Measurements from ENCODE around the gene TSPAN15. TPM values are rescaled to one million over a fixed set of nuclear protein-coding genes. Genes with fewer than 3 reads are reported as not detected.

The TSPAN15 gene
- total and polyA plus RNA-seq, 2 experiments from 2014 or later: 6.6 to 10.1 TPM

DNA sequence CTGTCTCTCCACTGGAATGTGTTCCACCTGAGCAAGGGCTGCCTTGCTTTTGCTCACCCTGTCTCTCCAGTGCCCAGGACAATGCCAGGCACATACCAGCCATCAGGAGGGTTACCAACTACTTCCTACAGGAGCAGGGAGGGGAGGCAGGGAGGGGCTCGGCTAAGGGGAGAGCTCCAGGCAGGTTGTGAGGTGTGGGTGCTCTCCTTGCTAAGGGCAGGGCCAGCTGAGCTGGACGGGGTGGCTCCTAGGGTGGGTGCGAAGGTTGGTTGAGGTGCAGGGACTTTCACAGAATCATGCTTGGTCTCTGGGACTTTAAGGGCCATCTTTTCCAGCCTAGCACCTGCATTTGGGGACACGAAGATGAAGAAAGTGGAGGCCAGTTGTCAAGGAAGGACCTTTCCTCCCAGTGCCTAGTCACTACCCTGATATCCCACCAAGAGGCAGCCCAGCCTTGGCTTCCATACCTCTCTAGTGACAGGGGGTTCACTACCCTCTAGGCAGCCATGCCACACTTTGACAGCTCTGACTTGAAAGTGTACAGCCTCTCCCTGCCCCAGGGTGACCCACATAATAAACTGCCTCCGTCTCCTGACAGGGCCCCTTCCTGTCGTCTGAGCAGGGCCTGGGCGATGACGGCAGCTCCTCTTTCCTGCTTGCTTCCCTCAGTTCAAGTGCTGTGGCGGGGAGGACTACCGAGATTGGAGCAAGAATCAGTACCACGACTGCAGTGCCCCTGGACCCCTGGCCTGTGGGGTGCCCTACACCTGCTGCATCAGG, 46.5 kb downstream of the TSPAN15 start:
- ATAC-seq: no peak
- H3K27ac ChIP-seq (ENCODE audit: low read depth): no peak overlapping the region

GRCh38 chr10:69498711-69499471, 47.6 kb downstream of the TSPAN15 start:
- Mint-ChIP-seq H3K4me3 (no peak overlapping the region), H3K4me1 (peaks cover 15% of the 10 kb centered on the region), H3K36me3 (ENCODE audit: low read depth) (no peaks in the 10 kb centered on the region; the same call in 2 of the 3 replicates), H3K9me3 (no peaks in the 10 kb centered on the region), H3K27me3 (ENCODE audit: insufficient read depth, low read depth, poor library complexity) (peaks cover 3% of the 10 kb centered on the region), H3K27ac (no peak overlapping the region)
- H2AFZ ChIP-seq: no peak overlapping the region
- ATAC-seq (no peak), DNase-seq (ENCODE audit: low spot score) (no peak)
- no peak overlapping the region for H3K4me3 ChIP-seq
- H3K9me2 ChIP-seq (ENCODE audit: insufficient read depth): no peaks in the 10 kb centered on the region
- no peaks in the 10 kb centered on the region for H3K79me2 ChIP-seq (replicated peaks; ENCODE audit: insufficient read depth)
- no peaks in the 10 kb centered on the region for H3K36me3 ChIP-seq (ENCODE audit: insufficient read depth)
- no peaks in the 10 kb centered on the region for H3F3A ChIP-seq (replicated peaks; ENCODE audit: low read depth)
- no peaks in the 10 kb centered on the region for H3K27me3 ChIP-seq (ENCODE audit: insufficient read depth)
- no peaks in the 10 kb centered on the region for H3K4me1 ChIP-seq (ENCODE audit: insufficient read depth)
- H4K20me1 ChIP-seq (replicated peaks; ENCODE audit: insufficient read depth): no peaks in the 10 kb centered on the region
- no peak overlapping the region for H3K27ac ChIP-seq (ENCODE audit: low read depth)
- no peak overlapping the region for H3K4me2 ChIP-seq
- no peak for TF ChIP-seq EZH2phosphoT487 (IDR thresholded peaks at IDR 0.05; ENCODE audit: unreplicated experiment)
- TF ChIP-seq ZNF462 (CRISPR knock-in tag; IDR thresholded peaks at IDR 0.05): no peak
- TF ChIP-seq, protein P1, sequence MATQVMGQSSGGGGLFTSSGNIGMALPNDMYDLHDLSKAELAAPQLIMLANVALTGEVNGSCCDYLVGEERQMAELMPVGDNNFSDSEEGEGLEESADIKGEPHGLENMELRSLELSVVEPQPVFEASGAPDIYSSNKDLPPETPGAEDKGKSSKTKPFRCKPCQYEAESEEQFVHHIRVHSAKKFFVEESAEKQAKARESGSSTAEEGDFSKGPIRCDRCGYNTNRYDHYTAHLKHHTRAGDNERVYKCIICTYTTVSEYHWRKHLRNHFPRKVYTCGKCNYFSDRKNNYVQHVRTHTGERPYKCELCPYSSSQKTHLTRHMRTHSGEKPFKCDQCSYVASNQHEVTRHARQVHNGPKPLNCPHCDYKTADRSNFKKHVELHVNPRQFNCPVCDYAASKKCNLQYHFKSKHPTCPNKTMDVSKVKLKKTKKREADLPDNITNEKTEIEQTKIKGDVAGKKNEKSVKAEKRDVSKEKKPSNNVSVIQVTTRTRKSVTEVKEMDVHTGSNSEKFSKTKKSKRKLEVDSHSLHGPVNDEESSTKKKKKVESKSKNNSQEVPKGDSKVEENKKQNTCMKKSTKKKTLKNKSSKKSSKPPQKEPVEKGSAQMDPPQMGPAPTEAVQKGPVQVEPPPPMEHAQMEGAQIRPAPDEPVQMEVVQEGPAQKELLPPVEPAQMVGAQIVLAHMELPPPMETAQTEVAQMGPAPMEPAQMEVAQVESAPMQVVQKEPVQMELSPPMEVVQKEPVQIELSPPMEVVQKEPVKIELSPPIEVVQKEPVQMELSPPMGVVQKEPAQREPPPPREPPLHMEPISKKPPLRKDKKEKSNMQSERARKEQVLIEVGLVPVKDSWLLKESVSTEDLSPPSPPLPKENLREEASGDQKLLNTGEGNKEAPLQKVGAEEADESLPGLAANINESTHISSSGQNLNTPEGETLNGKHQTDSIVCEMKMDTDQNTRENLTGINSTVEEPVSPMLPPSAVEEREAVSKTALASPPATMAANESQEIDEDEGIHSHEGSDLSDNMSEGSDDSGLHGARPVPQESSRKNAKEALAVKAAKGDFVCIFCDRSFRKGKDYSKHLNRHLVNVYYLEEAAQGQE (IDR thresholded peaks at IDR 0.05; ENCODE audit: unreplicated experiment): no peak
- TF ChIP-seq POLR2AphosphoS5 (IDR thresholded peaks at IDR 0.05; ENCODE audit: low read depth): no peak

More for the DNA sequence above, 46.5 kb downstream of the TSPAN15 start:
- peaks cover 3% of the 10 kb centered on the region for H3K27me3 Mint-ChIP-seq (ENCODE audit: insufficient read depth, low read depth, poor library complexity)
- H3K4me3 ChIP-seq: no peak overlapping the region
- TF ChIP-seq EZH2 (IDR thresholded peaks at IDR 0.05; ENCODE audit: low read depth, unreplicated experiment): no peak
- TF ChIP-seq, protein P2, sequence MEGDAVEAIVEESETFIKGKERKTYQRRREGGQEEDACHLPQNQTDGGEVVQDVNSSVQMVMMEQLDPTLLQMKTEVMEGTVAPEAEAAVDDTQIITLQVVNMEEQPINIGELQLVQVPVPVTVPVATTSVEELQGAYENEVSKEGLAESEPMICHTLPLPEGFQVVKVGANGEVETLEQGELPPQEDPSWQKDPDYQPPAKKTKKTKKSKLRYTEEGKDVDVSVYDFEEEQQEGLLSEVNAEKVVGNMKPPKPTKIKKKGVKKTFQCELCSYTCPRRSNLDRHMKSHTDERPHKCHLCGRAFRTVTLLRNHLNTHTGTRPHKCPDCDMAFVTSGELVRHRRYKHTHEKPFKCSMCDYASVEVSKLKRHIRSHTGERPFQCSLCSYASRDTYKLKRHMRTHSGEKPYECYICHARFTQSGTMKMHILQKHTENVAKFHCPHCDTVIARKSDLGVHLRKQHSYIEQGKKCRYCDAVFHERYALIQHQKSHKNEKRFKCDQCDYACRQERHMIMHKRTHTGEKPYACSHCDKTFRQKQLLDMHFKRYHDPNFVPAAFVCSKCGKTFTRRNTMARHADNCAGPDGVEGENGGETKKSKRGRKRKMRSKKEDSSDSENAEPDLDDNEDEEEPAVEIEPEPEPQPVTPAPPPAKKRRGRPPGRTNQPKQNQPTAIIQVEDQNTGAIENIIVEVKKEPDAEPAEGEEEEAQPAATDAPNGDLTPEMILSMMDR (conservative IDR thresholded peaks at IDR 0.05; ENCODE audit: low read depth in 2 of 2): no peak
- no peak for TF ChIP-seq ZNF114 (CRISPR knock-in tag; IDR thresholded peaks at IDR 0.05)
- no peak for TF ChIP-seq STAT1 (IDR thresholded peaks at IDR 0.05; ENCODE audit: unreplicated experiment)
- no peak for TF ChIP-seq EZH2phosphoT487 (IDR thresholded peaks at IDR 0.05; ENCODE audit: unreplicated experiment)
- H3K36me3 Mint-ChIP-seq (ENCODE audit: low read depth): no peaks in the 10 kb centered on the region; the same call in 2 of the 3 replicates
- H3K79me2 ChIP-seq (replicated peaks; ENCODE audit: insufficient read depth): no peaks in the 10 kb centered on the region
- no peaks in the 10 kb centered on the region for H3K36me3 ChIP-seq (ENCODE audit: insufficient read depth)
- no peaks in the 10 kb centered on the region for H4K20me1 ChIP-seq (replicated peaks; ENCODE audit: insufficient read depth)
- H3K27ac Mint-ChIP-seq: no peak overlapping the region
- peaks cover 12% of the 10 kb centered on the region for H3K4me1 Mint-ChIP-seq
- no peak overlapping the region for H2AFZ ChIP-seq
- H3K4me2 ChIP-seq: no peak overlapping the region
- no peaks in the 10 kb centered on the region for H3K4me1 ChIP-seq (ENCODE audit: insufficient read depth)
- H3K9me3 Mint-ChIP-seq: no peaks in the 10 kb centered on the region
- no peak for DNase-seq (ENCODE audit: low spot score)
- no peaks in the 10 kb centered on the region for H3F3A ChIP-seq (replicated peaks; ENCODE audit: low read depth)
- H3K9me2 ChIP-seq (ENCODE audit: insufficient read depth): no peaks in the 10 kb centered on the region
- H3K4me3 Mint-ChIP-seq: no peak overlapping the region
- no peaks in the 10 kb centered on the region for H3K27me3 ChIP-seq (ENCODE audit: insufficient read depth)

All from GM23338 (cell line).